Neural cell (in vitro differentiated cells): Measurements from ENCODE around the gene P2RY11. TPM values are rescaled to one million over a fixed set of nuclear protein-coding genes. Genes with fewer than 3 reads are reported as not detected.

Experiments
- H2AFZ ChIP-seq: fragments of 200-600, 300-800 bp; sonication (generic), shearing (Covaris generic); 2 replicates; pipeline ENCODE4 v1.6.0; 2014; ENCODE audit warnings: low read depth, mild to moderate bottlenecking, antibody characterized with exemption, low read length, moderate library complexity
- H3F3A ChIP-seq: fragments of 200-600 bp; shearing (Covaris generic); 2 replicates; pipeline ENCODE4 v1.6.1; 2016; ENCODE audit warnings: mild to moderate bottlenecking, moderate library complexity, mixed read lengths, antibody characterized with exemption, low read length; ENCODE audit not compliant: insufficient read depth, poor library complexity, severe bottlenecking
- H3K27ac ChIP-seq: fragments of 200-600, 300-800 bp; sonication (generic), shearing (Covaris generic); 2 replicates; pipeline ENCODE4 v1.5.1; 2014; ENCODE audit warnings: mild to moderate bottlenecking, low read length, moderate library complexity
- H3K27me3 ChIP-seq: fragments of 300-800, 200-600 bp; sonication (generic), shearing (Covaris generic); 2 replicates; pipeline ENCODE4 v1.6.0; 2014; ENCODE audit warnings: mild to moderate bottlenecking, low read depth, low read length, moderate library complexity; ENCODE audit not compliant: insufficient read depth
- H3K36me3 ChIP-seq: fragments of 300-800, 200-600 bp; sonication (generic), shearing (Covaris generic); 2 replicates; pipeline ENCODE4 v1.5.1; 2014; ENCODE audit warnings: mild to moderate bottlenecking, antibody characterized with exemption, low read length, moderate library complexity; ENCODE audit not compliant: insufficient read depth
- H3K4me2 ChIP-seq: fragments of 300-800, 200-600 bp; sonication (generic), shearing (Covaris generic); 2 replicates; pipeline ENCODE4 v1.6.0; 2014; ENCODE audit warnings: mild to moderate bottlenecking, low read length
- H3K4me3 ChIP-seq: fragments of 300-800, 200-600 bp; sonication (generic), shearing (Covaris generic); 2 replicates; pipeline ENCODE4 v1.5.1; 2014; ENCODE audit warnings: mild to moderate bottlenecking, low read length, moderate library complexity
- H3K79me2 ChIP-seq: fragments of 200-600 bp; shearing (Covaris generic); replicated peaks from 2 replicates; pipeline ENCODE4 v1.6.0; 2014; ENCODE audit warnings: mild to moderate bottlenecking, low read length, moderate library complexity; ENCODE audit not compliant: insufficient read depth
- H3K9ac ChIP-seq: fragments of 300-800, 200-600 bp; sonication (generic), shearing (Covaris generic); 2 replicates; pipeline ENCODE4 v1.6.1; 2016; ENCODE audit warnings: mild to moderate bottlenecking, low read length, mixed read lengths
- H3K9me2 ChIP-seq: fragments of 200-600 bp; shearing (Covaris generic); 2 replicates; pipeline ENCODE4 v1.6.1; 2016; ENCODE audit warnings: mild to moderate bottlenecking, low read length, mixed read lengths; ENCODE audit not compliant: insufficient read depth
- H3K9me3 ChIP-seq: fragments of 200-600, 300-800 bp; sonication (generic), shearing (Covaris generic); 2 replicates; pipeline ENCODE4 v1.6.1; 2016; ENCODE audit warnings: mild to moderate bottlenecking, mixed run types, low read length, moderate library complexity, mixed read lengths
- H4K20me1 ChIP-seq: fragments of 200-600 bp; shearing (Covaris generic); 2 replicates; pipeline ENCODE4 v1.6.1; 2016; ENCODE audit warnings: mild to moderate bottlenecking, mixed run types; ENCODE audit not compliant: insufficient read depth
- CTCF ChIP-seq: fragments of 450-650 bp; IDR thresholded peaks from 2 replicates; pipeline ENCODE4 v1.5.1; 2014; ENCODE audit warnings: antibody characterized with exemption, mild to moderate bottlenecking, moderate library complexity; ENCODE audit not compliant: poor library complexity, severe bottlenecking
- EP300 ChIP-seq: fragments of 450-650 bp; conservative IDR thresholded peaks from 2 replicates; pipeline ENCODE4 v1.6.1; 2014; ENCODE audit warnings: antibody characterized with exemption, mild to moderate bottlenecking, moderate library complexity; ENCODE audit not compliant: poor library complexity, severe bottlenecking
- EZH2 ChIP-seq: fragments of 200-600, 300-800 bp; shearing (Covaris generic), sonication (generic); IDR thresholded peaks from 2 replicates; pipeline ENCODE4 v1.6.1; 2014; ENCODE audit warnings: antibody characterized with exemption, low read length, borderline replicate concordance, mild to moderate bottlenecking; ENCODE audit not compliant: insufficient read depth, poor library complexity, severe bottlenecking
- MXI1 ChIP-seq: fragments of 450-650 bp; conservative IDR thresholded peaks from 2 replicates; pipeline ENCODE4 v1.6.1; 2014; ENCODE audit warnings: antibody characterized with exemption, mild to moderate bottlenecking; ENCODE audit not compliant: poor library complexity, severe bottlenecking
- POLR2AphosphoS5 ChIP-seq: IDR thresholded peaks from 2 replicates; pipeline ENCODE4 v1.6.1; 2012
- RAD21 ChIP-seq: fragments of 450-650 bp; conservative IDR thresholded peaks from 2 replicates; pipeline ENCODE4 v1.6.1; 2014; ENCODE audit warnings: antibody characterized with exemption, mild to moderate bottlenecking, moderate library complexity
- REST ChIP-seq: IDR thresholded peaks from 2 replicates; pipeline ENCODE4 v1.6.1; 2012; ENCODE audit warnings: borderline replicate concordance
- SMC3 ChIP-seq: fragments of 450-650 bp; conservative IDR thresholded peaks from 2 replicates; pipeline ENCODE4 v1.6.1; 2014; ENCODE audit warnings: antibody characterized with exemption, mild to moderate bottlenecking, moderate library complexity; ENCODE audit not compliant: poor library complexity
- TAF1 ChIP-seq: IDR thresholded peaks from 2 replicates; pipeline ENCODE4 v1.6.1; 2012; ENCODE audit warnings: low read depth
- polyA plus RNA-seq: library from polyadenylated mRNA; depleted of rRNA; stranded (reverse); fragments of >200 nt; gene quantifications from 2 replicates; pipeline ENCODE4 v1.2.3, GENCODE V29; 2014

P2RY11 gene
- polyA plus RNA-seq, 1 donor from 2014 or later, result 5.4 TPM

- H3K9ac ChIP-seq, result no peak overlapping the region
- no peaks in the 10 kb centered on the region for H3K9me2 ChIP-seq
- no peaks in the 10 kb centered on the region for H3K79me2 ChIP-seq
- H4K20me1 ChIP-seq, result no peaks in the 10 kb centered on the region
- H2AFZ ChIP-seq, result no peak overlapping the region
- H3K4me3 ChIP-seq, result no peak overlapping the region
- H3K36me3 ChIP-seq, result no peaks in the 10 kb centered on the region
- H3F3A ChIP-seq, result no peaks in the 10 kb centered on the region
- H3K4me2 ChIP-seq, result no peak overlapping the region
- H3K27me3 ChIP-seq, result no peaks in the 10 kb centered on the region
- no peak overlapping the region for H3K27ac ChIP-seq
- TF ChIP-seq EZH2 (no peak), POLR2AphosphoS5 (no peak), RAD21 (no peak), SMC3 (no peak), MXI1 (no peak), EP300 (no peak), REST (no peak), CTCF (no peak), TAF1 (no peak)
- H3K9me3 ChIP-seq, result no peaks in the 10 kb centered on the region
Measured at GRCh38 chr19:10092648-10093294, 18.7 kb upstream of the P2RY11 start.

- Histone ChIP-seq H3F3A (no peaks in the 10 kb centered on the region), H3K27me3 (no peaks in the 10 kb centered on the region), H3K4me3 (no peak overlapping the region), H3K9ac (no peak overlapping the region), H3K27ac (no peak overlapping the region), H3K79me2 (no peaks in the 10 kb centered on the region), H3K9me3 (no peaks in the 10 kb centered on the region), H3K9me2 (no peaks in the 10 kb centered on the region), H4K20me1 (no peaks in the 10 kb centered on the region), H2AFZ (no peak overlapping the region), H3K4me2 (no peak overlapping the region), H3K36me3 (no peaks in the 10 kb centered on the region)
- TF ChIP-seq RAD21 (no peak), CTCF (no peak), TAF1 (no peak), EP300 (no peak), POLR2AphosphoS5 (no peak), REST (no peak), SMC3 (no peak)
Measured at GRCh38 chr19:10093295-10094186, 18.0 kb upstream of the P2RY11 start.
